ENCODE data around the gene C1QTNF3. TPM values are rescaled to one million over a fixed set of nuclear protein-coding genes. Genes with fewer than 3 reads are reported as not detected.
"Not testable (repeated sequence)": the region's sequence is repeated elsewhere in the genome, so short reads cannot be mapped to it uniquely, and the experiment has no call there.

Gene C1QTNF3
- total RNA-seq, 1 donor from 2014 or later, result 11.7 TPM

- DNase-seq, result no peak
Measured at GRCh38 chr5:34051374-34051980, 8.5 kb upstream of the C1QTNF3 start.

- DNase-seq, result no peak
Measured at GRCh38 chr5:34047774-34048572, 5.0 kb upstream of the C1QTNF3 start.

DNA sequence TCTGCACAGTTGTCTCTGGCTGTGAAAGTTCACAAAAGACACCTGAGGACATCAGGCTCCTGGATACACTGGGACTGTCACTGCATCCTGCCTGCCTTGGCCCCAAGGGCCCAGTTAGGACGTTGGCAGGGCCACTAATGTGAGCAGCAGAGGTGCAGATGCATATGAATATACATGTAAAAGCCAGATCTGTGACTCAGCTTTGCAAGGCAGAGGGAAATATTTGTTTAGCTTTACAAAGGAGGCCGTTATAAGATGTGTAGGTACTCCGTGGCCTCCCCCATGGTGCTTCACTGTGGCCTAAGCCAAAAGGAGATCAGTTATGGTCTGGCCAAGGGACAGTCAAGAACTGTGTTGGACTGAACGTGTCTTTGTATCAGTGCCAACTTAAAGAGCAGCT is 4.1 kb upstream of the C1QTNF3 start:
- no peak for DNase-seq

DNA sequence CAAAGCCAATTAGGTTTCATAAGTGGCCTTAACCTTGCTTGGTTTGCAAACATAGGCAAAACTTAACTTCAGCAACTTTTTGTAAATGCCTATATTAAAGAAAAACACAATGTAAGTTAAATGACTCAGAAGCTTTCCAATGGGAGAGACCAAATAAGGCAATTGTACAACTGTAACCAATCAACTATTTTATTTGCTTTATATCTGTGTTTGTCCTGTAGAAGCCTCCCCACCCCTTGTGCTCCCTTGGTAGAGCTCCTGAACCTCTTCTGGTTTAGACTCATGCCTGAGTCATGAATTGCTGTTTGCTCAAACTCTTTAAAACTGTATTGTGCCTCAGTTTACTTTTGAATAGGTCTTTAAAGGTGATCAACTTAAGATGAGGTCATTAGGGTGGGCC is 3.0 kb upstream of the C1QTNF3 start:
- no peak for DNase-seq

DNA sequence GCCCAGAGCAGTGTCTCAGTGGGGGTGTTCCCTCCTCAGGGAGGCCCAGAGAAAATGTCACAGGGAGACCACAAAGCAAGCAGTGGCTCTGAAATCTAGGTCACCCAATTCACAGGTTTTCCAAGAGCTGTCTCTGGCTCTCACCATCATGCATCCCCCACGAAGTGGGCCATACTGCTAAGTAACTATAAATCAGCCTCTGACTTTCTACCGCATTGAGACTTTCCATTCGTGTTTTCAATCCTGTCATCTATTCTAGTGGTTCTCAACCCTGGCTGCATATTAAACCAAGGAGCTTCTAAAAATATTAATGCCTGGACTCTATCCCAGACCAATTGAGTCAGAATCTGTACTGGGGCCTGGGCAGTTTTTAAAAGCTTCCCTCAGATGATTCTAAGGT is 2.0 kb upstream of the C1QTNF3 start:
- no peak for DNase-seq

GRCh38 chr5:34042321-34042720 is 692 bp downstream of the C1QTNF3 start:
- no peak for DNase-seq

DNA sequence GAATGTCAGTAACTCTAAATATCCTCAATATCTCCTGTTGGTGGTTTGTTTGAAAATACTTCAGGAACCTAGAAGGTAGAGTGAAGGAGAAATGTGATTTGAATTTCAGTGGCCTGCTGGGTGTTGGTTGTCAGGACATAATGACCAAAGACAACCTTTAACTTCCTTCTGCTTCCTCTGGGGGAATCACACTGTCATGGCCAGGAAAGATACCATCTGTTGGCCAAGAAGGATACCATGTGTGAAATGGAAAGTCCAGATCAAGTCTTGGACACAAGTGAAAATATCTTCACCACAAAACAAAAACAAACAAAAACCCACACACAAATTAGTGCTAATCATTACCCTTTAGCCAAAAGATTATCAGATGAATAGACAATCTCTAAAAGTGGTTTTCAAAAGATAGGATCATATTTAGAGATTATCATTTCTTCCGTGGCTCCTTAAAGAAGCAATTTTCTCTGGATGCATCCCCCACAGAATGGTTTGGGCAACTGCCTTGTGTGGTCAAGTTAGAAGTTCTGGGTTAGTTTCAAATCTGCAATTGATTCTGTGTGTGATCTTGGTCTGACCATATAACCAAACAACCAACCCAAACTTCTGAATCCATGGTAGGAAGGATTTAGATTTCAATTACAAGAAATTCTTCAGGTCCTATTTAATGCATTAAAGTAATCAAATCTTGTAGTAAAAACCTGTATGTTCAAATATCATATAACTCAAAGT is 1.6 kb downstream of the C1QTNF3 start:
- DNase-seq, result no peak

GRCh38 chr5:34040472-34040871 is 2.5 kb downstream of the C1QTNF3 start:
- DNase-seq, result no peak

DNA sequence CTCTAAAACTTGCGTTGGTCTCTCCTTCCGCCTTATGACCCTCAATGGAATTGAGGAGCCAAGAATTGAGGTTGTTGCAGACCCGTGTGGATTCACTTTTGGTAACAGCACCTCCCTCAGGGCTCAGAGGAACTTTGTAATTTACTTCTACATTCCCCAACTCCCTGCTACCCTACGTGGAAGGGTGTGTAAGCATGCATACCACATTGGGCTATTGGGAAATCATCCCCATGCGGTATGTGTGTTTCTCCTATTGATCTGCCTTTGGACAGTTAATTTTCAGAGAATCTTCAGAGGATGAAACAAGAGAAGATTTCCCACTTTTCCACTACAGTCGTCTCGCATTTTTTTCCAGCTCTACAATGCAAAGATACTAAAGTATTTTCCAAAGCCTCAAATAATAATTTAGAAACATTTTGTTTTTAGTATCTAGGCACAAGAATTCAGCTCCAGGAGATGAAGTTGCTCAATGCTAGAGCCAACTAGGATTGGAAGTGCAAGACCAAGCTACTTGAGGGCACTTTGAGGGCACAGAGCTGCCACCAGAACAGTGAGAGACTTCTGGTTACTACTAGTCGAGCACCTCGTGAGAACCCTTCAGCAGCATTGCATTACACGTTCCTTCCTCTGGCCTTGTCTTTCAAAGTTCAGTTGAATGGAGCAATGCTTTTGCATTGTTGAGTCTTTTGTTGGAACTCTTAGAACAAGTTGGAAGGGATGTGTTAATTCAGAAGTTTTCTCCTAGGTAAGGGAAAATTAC is 3.4 kb downstream of the C1QTNF3 start:
- no peak for DNase-seq

DNA sequence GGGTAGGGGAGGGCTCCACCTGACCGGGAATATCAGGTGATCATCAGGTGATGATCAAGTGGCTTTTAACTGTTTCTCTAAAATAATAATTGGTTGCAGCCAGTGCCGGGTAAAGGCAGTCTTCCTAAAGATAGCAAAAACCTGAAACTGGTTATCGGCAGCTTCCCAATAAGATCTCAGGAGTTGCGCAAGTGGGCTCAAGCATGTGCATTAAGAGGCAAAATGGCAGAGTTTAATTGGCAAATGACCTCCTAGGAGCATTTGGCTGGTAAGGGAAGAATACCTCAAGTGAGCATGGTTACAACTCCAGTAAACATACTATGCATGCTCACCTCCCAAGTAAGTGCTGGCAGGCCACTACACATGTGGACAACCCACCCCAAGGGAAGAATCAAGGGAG is 4.2 kb downstream of the C1QTNF3 start:
- DNase-seq, result no peak

- no peak for DNase-seq
Measured at GRCh38 chr5:34038390-34038789, 4.6 kb downstream of the C1QTNF3 start.

DNA sequence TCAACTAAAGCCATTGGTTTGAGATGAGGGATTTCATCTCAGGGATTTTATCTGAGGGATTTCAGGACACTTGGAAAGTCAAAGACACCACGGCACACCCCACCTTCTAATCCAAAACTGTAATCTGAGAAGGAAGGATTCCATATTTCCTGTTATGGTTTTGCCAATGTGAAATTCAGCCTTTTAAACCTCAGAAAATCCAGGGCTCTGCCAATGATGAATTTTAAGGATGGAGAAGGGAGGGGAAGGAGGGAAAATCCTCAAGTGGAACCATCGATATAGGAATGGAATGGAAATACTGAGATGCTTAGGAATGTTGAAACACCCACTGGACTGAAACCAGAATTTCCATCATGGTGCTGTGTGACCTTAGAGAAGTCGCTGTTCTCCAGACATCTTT is 5.3 kb downstream of the C1QTNF3 start:
- DNase-seq, result no peak

- DNase-seq, result no peak
Measured at GRCh38 chr5:34035756-34036155, 7.3 kb downstream of the C1QTNF3 start.

- no peak for DNase-seq
Measured at GRCh38 chr5:34034534-34035327, 8.3 kb downstream of the C1QTNF3 start.

- no peak for DNase-seq
Measured at GRCh38 chr5:34031966-34032365, 11.0 kb downstream of the C1QTNF3 start.

GRCh38 chr5:34031117-34031516 is 11.9 kb downstream of the C1QTNF3 start:
- DNase-seq, result no peak

GRCh38 chr5:34030585-34030984 is 12.4 kb downstream of the C1QTNF3 start:
- not testable (repeated sequence) for DNase-seq

DNA sequence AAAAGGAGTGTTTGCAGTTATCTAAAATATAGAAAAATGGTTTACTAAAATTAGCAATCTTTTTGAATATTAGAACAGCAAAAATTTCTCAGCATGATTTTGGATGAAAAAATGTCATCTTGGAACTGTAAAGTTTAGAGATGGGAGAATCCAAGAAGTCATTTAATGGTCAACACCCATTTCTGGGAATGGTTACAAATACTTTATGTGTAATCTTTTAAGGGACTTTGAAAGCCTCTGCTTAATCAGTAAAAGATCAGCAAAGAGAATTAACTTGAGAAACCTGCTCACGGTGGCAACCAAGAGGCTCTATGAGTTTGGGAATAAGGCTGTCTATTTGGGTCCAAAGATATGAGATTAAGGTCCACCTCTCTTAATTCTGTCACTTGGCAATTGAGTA is 13.0 kb downstream of the C1QTNF3 start:
- no peak for DNase-seq

- no peak for DNase-seq
Measured at GRCh38 chr5:34028349-34028748, 14.7 kb downstream of the C1QTNF3 start.

- no peak for DNase-seq
Measured at GRCh38 chr5:34026089-34026761, 16.8 kb downstream of the C1QTNF3 start.

DNA sequence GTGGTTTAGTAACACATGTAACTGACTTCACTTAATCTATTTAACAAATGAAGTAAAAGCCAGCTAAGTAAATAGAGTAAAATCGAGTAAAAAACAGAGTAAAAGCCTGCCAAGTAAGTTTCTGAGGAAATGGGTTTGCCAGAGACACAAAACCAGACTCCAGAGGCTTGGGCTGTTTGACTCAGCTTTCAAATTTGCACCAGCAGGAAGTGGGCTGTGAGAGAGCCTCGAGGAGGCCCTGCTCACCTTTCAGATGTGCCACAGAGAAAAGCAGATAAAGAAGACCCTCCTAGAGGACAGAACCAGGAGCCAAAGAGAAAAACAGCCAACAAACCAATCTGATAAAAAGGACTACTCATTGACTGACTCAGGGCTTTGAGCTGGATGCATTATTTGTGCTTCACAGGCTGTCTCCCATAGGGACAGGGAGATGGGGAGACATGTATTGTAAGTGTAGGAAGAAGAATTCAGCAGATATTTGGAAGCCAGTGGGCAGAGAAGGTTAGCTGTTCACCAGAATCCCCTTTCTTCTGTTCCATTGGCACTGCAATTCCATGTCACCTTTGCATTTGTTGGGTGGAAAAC is 20.8 kb downstream of the C1QTNF3 start:
- no peak for DNase-seq

Measured in occipital lobe (tissue), 2 donors.